GM23338 (cell line): ENCODE data around the gene GPR37. TPM values are rescaled to one million over a fixed set of nuclear protein-coding genes. Genes with fewer than 3 reads are reported as not detected.

Source experiments
- ATAC-seq: fragments of 200-7000 bp; cut with Tn5 transposase; 3 replicates; pipeline ENCODE4 v1.9.1; 2020
- DNase-seq: peaks from one replicate; pipeline ENCODE4 v3.0.0-alpha.2; 2015; ENCODE audit warnings: low spot score
- H2AFZ ChIP-seq: fragments of 200-600 bp; sonication (generic); 2 replicates; pipeline ENCODE4 v1.8.0; 2016; ENCODE audit warnings: antibody characterized with exemption, mild to moderate bottlenecking, moderate library complexity
- H3F3A ChIP-seq: fragments of 200-600 bp; sonication (generic); replicated peaks from 2 replicates; pipeline ENCODE4 v1.8.0; 2017; ENCODE audit warnings: antibody characterized with exemption, mixed run types, low read depth
- H3K27ac ChIP-seq: fragments of 200-600 bp; sonication (generic); 2 replicates; pipeline ENCODE4 v1.6.1; 2016; ENCODE audit warnings: low read depth
- H3K27me3 ChIP-seq: fragments of 200-600 bp; sonication (generic); 2 replicates; pipeline ENCODE4 v1.8.0; 2016; ENCODE audit warnings: mild to moderate bottlenecking, mixed run types, moderate library complexity; ENCODE audit not compliant: insufficient read depth
- H3K36me3 ChIP-seq: fragments of 200-600 bp; sonication (generic); 2 replicates; pipeline ENCODE4 v1.8.0; 2016; ENCODE audit warnings: mild to moderate bottlenecking; ENCODE audit not compliant: insufficient read depth
- H3K4me1 ChIP-seq: fragments of 200-600 bp; sonication (generic); 2 replicates; pipeline ENCODE4 v1.8.0; 2016; ENCODE audit warnings: mild to moderate bottlenecking, moderate library complexity; ENCODE audit not compliant: insufficient read depth
- H3K4me2 ChIP-seq: fragments of 200-600 bp; sonication (generic); 2 replicates; pipeline ENCODE4 v1.7.1; 2017; ENCODE audit warnings: mixed run types
- H3K4me3 ChIP-seq: fragments of 200-600 bp; sonication (generic); 2 replicates; pipeline ENCODE4 v1.6.1; 2016; ENCODE audit warnings: mixed run types
- H3K79me2 ChIP-seq: fragments of 200-600 bp; sonication (generic); replicated peaks from 2 replicates; pipeline ENCODE4 v1.8.0; 2017; ENCODE audit warnings: mild to moderate bottlenecking; ENCODE audit not compliant: insufficient read depth
- H3K9me2 ChIP-seq: fragments of 200-600 bp; sonication (generic); 2 replicates; pipeline ENCODE4 v1.8.0; 2017; ENCODE audit not compliant: insufficient read depth
- H4K20me1 ChIP-seq: fragments of 200-600 bp; sonication (generic); replicated peaks from 2 replicates; pipeline ENCODE4 v1.8.0; 2017; ENCODE audit warnings: mild to moderate bottlenecking; ENCODE audit not compliant: insufficient read depth
- H3K27ac Mint-ChIP-seq: 2 replicates; pipeline ENCODE4 v1.8.0; 2020; ENCODE audit warnings: inconsistent platforms, mild to moderate bottlenecking, moderate library complexity, mixed read lengths
- H3K27me3 Mint-ChIP-seq: 3 replicates; pipeline ENCODE4 v1.8.0; 2022; ENCODE audit warnings: low read depth, mild to moderate bottlenecking, moderate library complexity, mixed read lengths, inconsistent platforms; ENCODE audit not compliant: insufficient read depth, poor library complexity
- H3K36me3 Mint-ChIP-seq: 3 replicates; pipeline ENCODE4 v1.8.0; 2021; ENCODE audit warnings: low read depth, mild to moderate bottlenecking, inconsistent platforms, moderate library complexity, mixed read lengths
- H3K4me1 Mint-ChIP-seq: 3 replicates; pipeline ENCODE4 v1.8.0; 2020; ENCODE audit warnings: mild to moderate bottlenecking, inconsistent platforms, mixed read lengths
- H3K4me3 Mint-ChIP-seq: 3 replicates; pipeline ENCODE4 v1.8.0; 2021; ENCODE audit warnings: moderate library complexity, mild to moderate bottlenecking, inconsistent platforms, mixed read lengths
- H3K9me3 Mint-ChIP-seq: 3 replicates; pipeline ENCODE4 v1.8.0; 2020; ENCODE audit warnings: moderate library complexity, mild to moderate bottlenecking, inconsistent platforms, mixed read lengths
- CREB1 ChIP-seq: fragments of 250-450 bp; sonication (Bioruptor Pico); IDR thresholded peaks from 2 replicates; pipeline ENCODE4 v1.5.0; 2020; ENCODE audit warnings: low read depth, mild to moderate bottlenecking, moderate library complexity
- EZH2 ChIP-seq: fragments of 200-600 bp; sonication (generic); IDR thresholded peaks from one replicate; pipeline ENCODE4 v1.8.0; 2017; ENCODE audit warnings: antibody characterized with exemption, mild to moderate bottlenecking, low read depth; ENCODE audit not compliant: unreplicated experiment
- EZH2phosphoT487 ChIP-seq: fragments of 200-600 bp; sonication (generic); IDR thresholded peaks from one replicate; pipeline ENCODE4 v1.8.1; 2018; ENCODE audit warnings: antibody characterized with exemption; ENCODE audit not compliant: unreplicated experiment
- NANOG ChIP-seq: IDR thresholded peaks from 2 replicates; pipeline ENCODE4 v1.6.1; 2016; ENCODE audit warnings: antibody characterized with exemption, borderline replicate concordance
- POLR2AphosphoS5 ChIP-seq: IDR thresholded peaks from 2 replicates; pipeline ENCODE4 v1.6.1; 2016; ENCODE audit warnings: antibody characterized with exemption, low read depth
- STAT1 ChIP-seq: IDR thresholded peaks from one replicate; pipeline ENCODE4 v1.6.1; 2016; ENCODE audit warnings: antibody characterized with exemption; ENCODE audit not compliant: unreplicated experiment
- ZNF331 ChIP-seq: fragments of 250-450 bp; sonication (Bioruptor Pico); IDR thresholded peaks from 2 replicates; pipeline ENCODE4 v1.5.0; 2020; ENCODE audit warnings: low read depth, mild to moderate bottlenecking, moderate library complexity
- polyA plus RNA-seq: library from polyadenylated mRNA; unstranded; fragments of >200 nt; fragmentation: Nextera tagmentation; extraction: Ambion mirVana; gene quantifications from 2 replicates; pipeline ENCODE4 v1.2.1, GENCODE V29; 2016
- total RNA-seq: library from RNA; depleted of rRNA; stranded (reverse); fragments of >200 nt; shearing (Covaris generic); gene quantifications from 2 replicates; pipeline ENCODE4 v1.2.3, GENCODE V29; 2014
- TF ChIP-seq, protein P1 (sequence below): IDR thresholded peaks from 2 replicates; pipeline ENCODE4 v1.6.1; 2016; ENCODE audit warnings: antibody characterized with exemption
- TF ChIP-seq, protein P2 (sequence below): fragments of 250-450 bp; sonication (Bioruptor Pico); IDR thresholded peaks from 2 replicates; pipeline ENCODE4 v1.5.0; 2020; ENCODE audit warnings: mild to moderate bottlenecking, moderate library complexity

The GPR37 gene
- total and polyA plus RNA-seq, 2 experiments from 2014 or later: 3.9 to 8.5 TPM

DNA sequence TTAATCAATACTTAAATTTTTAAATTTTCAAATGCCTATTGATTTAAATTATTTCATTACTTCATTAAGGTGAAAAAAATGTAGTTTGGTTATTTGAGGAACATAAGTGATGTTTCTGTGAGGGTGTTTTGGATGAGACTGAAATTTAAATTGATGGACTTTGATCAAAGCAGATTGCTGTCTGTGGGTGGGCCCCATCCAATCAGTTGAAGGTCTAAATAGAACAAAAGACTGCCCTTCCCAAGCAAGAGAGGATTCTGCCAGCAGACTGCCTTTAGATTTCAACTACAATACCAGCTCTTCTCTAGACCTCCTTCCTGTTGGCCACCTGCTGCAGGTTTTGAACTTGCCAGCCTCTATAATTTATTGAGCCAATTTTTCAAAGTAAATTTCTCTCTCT lies 14.5 kb upstream of the GPR37 start:
- H3K36me3 ChIP-seq: no peaks in the 10 kb centered on the region
- H3F3A ChIP-seq: no peaks in the 10 kb centered on the region
- peaks cover 25% of the 10 kb centered on the region for H3K4me1 Mint-ChIP-seq
- H3K27ac ChIP-seq: no peak overlapping the region
- H3K79me2 ChIP-seq: no peaks in the 10 kb centered on the region
- DNase-seq (no peak), ATAC-seq (no peak)
- peaks cover 2% of the 10 kb centered on the region for H3K27me3 Mint-ChIP-seq
- H2AFZ ChIP-seq: no peak overlapping the region
- H3K27me3 ChIP-seq: no peaks in the 10 kb centered on the region
- no peaks in the 10 kb centered on the region for H4K20me1 ChIP-seq
- no peak overlapping the region for H3K4me3 ChIP-seq
- no peaks in the 10 kb centered on the region for H3K36me3 Mint-ChIP-seq
- H3K27ac Mint-ChIP-seq: no peak overlapping the region
- H3K4me2 ChIP-seq: no peak overlapping the region
- TF ChIP-seq ZNF331: no peak
- H3K9me3 Mint-ChIP-seq: no peaks in the 10 kb centered on the region
- H3K4me1 ChIP-seq: peaks cover 25% of the 10 kb centered on the region
- peaks cover 12% of the 10 kb centered on the region; the same call in 1 of the 2 replicates for H3K9me2 ChIP-seq
- no peak overlapping the region for H3K4me3 Mint-ChIP-seq

DNA sequence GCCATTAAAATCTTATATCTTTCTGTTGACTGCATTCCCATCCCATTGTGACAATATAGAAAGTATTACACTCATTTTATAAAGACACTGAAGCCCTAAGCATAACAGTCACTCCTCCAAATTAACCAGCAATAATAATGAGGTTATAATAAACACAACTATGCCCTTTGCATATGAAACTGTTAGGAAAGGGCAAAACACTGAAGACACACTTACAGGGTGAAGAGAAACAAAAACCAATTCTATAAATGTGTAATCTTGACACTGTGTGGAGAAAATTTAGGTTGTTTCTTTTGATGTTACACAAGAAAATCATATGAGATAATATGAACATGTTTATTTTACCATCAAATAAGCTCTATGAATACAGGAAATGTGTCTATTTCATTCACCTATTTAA lies 14.0 kb upstream of the GPR37 start:
- Mint-ChIP-seq H3K4me1 (peaks cover 25% of the 10 kb centered on the region), H3K9me3 (no peaks in the 10 kb centered on the region), H3K36me3 (no peaks in the 10 kb centered on the region), H3K27ac (no peak overlapping the region), H3K27me3 (peaks cover 2% of the 10 kb centered on the region), H3K4me3 (no peak overlapping the region)
- Histone ChIP-seq H3F3A (no peaks in the 10 kb centered on the region), H3K79me2 (no peaks in the 10 kb centered on the region), H4K20me1 (no peaks in the 10 kb centered on the region), H3K4me3 (no peak overlapping the region), H2AFZ (no peak overlapping the region; the same call in 1 of the 2 replicates), H3K27me3 (no peaks in the 10 kb centered on the region), H3K27ac (no peak overlapping the region), H3K9me2 (peaks cover 12% of the 10 kb centered on the region; the same call in 1 of the 2 replicates), H3K36me3 (no peaks in the 10 kb centered on the region), H3K4me1 (peaks cover 25% of the 10 kb centered on the region), H3K4me2 (no peak overlapping the region)
- DNase-seq (no peak), ATAC-seq (no peak)
- TF ChIP-seq CREB1 (CRISPR knock-in tag): no peak
- TF ChIP-seq, protein P1, sequence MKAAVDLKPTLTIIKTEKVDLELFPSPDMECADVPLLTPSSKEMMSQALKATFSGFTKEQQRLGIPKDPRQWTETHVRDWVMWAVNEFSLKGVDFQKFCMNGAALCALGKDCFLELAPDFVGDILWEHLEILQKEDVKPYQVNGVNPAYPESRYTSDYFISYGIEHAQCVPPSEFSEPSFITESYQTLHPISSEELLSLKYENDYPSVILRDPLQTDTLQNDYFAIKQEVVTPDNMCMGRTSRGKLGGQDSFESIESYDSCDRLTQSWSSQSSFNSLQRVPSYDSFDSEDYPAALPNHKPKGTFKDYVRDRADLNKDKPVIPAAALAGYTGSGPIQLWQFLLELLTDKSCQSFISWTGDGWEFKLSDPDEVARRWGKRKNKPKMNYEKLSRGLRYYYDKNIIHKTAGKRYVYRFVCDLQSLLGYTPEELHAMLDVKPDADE: no peak

DNA sequence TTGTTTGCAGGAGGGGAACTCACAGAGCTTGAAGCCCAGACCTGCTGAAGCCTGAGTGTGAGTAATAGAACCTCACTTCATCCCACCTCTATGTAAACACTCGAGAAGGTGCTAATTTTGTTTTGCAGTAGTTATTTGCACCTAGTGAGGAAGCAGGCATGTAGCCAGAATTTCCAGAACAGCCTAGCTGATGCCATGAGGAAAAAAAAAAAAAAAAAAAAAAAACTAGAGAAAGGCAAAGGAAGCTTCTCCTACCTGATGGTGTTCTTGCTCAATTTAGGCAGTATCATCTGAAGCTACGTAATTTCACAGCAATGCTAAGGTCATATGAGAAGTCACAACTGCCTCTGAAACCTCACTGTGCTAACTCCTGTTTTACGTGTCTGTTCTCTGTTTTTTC lies 13.6 kb upstream of the GPR37 start:
- Histone ChIP-seq H3F3A (no peaks in the 10 kb centered on the region), H3K4me3 (no peak overlapping the region), H3K36me3 (no peaks in the 10 kb centered on the region), H3K79me2 (no peaks in the 10 kb centered on the region), H3K27me3 (no peaks in the 10 kb centered on the region), H3K9me2 (peaks cover 12% of the 10 kb centered on the region; the same call in 1 of the 2 replicates), H2AFZ (no peak overlapping the region; the same call in 1 of the 2 replicates), H3K27ac (no peak overlapping the region), H3K4me1 (peaks cover 21% of the 10 kb centered on the region), H3K4me2 (no peak overlapping the region), H4K20me1 (no peaks in the 10 kb centered on the region)
- H3K4me1 Mint-ChIP-seq: peaks cover 25% of the 10 kb centered on the region
- no peaks in the 10 kb centered on the region for H3K36me3 Mint-ChIP-seq
- no peak overlapping the region for H3K4me3 Mint-ChIP-seq
- DNase-seq (no peak), ATAC-seq (no peak)
- no peak overlapping the region for H3K27ac Mint-ChIP-seq
- H3K9me3 Mint-ChIP-seq: no peaks in the 10 kb centered on the region
- H3K27me3 Mint-ChIP-seq: peaks cover 2% of the 10 kb centered on the region
- TF ChIP-seq EZH2phosphoT487: no peak
- TF ChIP-seq, protein P2, sequence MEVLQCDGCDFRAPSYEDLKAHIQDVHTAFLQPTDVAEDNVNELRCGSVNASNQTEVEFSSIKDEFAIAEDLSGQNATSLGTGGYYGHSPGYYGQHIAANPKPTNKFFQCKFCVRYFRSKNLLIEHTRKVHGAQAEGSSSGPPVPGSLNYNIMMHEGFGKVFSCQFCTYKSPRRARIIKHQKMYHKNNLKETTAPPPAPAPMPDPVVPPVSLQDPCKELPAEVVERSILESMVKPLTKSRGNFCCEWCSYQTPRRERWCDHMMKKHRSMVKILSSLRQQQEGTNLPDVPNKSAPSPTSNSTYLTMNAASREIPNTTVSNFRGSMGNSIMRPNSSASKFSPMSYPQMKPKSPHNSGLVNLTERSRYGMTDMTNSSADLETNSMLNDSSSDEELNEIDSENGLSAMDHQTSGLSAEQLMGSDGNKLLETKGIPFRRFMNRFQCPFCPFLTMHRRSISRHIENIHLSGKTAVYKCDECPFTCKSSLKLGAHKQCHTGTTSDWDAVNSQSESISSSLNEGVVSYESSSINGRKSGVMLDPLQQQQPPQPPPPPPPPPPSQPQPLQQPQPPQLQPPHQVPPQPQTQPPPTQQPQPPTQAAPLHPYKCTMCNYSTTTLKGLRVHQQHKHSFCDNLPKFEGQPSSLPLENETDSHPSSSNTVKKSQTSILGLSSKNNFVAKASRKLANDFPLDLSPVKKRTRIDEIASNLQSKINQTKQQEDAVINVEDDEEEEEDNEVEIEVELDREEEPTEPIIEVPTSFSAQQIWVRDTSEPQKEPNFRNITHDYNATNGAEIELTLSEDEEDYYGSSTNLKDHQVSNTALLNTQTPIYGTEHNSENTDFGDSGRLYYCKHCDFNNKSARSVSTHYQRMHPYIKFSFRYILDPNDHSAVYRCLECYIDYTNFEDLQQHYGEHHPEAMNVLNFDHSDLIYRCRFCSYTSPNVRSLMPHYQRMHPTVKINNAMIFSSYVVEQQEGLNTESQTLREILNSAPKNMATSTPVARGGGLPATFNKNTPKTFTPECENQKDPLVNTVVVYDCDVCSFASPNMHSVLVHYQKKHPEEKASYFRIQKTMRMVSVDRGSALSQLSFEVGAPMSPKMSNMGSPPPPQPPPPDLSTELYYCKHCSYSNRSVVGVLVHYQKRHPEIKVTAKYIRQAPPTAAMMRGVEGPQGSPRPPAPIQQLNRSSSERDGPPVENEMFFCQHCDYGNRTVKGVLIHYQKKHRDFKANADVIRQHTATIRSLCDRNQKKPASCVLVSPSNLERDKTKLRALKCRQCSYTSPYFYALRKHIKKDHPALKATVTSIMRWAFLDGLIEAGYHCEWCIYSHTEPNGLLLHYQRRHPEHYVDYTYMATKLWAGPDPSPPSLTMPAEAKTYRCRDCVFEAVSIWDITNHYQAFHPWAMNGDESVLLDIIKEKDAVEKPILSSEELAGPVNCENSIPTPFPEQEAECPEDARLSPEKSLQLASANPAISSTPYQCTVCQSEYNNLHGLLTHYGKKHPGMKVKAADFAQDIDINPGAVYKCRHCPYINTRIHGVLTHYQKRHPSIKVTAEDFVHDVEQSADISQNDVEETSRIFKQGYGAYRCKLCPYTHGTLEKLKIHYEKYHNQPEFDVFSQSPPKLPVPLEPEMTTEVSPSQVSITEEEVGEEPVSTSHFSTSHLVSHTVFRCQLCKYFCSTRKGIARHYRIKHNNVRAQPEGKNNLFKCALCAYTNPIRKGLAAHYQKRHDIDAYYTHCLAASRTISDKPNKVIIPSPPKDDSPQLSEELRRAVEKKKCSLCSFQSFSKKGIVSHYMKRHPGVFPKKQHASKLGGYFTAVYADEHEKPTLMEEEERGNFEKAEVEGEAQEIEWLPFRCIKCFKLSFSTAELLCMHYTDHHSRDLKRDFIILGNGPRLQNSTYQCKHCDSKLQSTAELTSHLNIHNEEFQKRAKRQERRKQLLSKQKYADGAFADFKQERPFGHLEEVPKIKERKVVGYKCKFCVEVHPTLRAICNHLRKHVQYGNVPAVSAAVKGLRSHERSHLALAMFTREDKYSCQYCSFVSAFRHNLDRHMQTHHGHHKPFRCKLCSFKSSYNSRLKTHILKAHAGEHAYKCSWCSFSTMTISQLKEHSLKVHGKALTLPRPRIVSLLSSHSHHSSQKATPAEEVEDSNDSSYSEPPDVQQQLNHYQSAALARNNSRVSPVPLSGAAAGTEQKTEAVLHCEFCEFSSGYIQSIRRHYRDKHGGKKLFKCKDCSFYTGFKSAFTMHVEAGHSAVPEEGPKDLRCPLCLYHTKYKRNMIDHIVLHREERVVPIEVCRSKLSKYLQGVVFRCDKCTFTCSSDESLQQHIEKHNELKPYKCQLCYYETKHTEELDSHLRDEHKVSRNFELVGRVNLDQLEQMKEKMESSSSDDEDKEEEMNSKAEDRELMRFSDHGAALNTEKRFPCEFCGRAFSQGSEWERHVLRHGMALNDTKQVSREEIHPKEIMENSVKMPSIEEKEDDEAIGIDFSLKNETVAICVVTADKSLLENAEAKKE (CRISPR knock-in tag): no peak
- no peak for TF ChIP-seq ZNF331
- no peak for TF ChIP-seq POLR2AphosphoS5
- no peak for TF ChIP-seq CREB1 (CRISPR knock-in tag)
- no peak for TF ChIP-seq STAT1
- TF ChIP-seq EZH2: no peak
- no peak for TF ChIP-seq NANOG
